ENCODE results near the gene TRPM2.

DNA sequence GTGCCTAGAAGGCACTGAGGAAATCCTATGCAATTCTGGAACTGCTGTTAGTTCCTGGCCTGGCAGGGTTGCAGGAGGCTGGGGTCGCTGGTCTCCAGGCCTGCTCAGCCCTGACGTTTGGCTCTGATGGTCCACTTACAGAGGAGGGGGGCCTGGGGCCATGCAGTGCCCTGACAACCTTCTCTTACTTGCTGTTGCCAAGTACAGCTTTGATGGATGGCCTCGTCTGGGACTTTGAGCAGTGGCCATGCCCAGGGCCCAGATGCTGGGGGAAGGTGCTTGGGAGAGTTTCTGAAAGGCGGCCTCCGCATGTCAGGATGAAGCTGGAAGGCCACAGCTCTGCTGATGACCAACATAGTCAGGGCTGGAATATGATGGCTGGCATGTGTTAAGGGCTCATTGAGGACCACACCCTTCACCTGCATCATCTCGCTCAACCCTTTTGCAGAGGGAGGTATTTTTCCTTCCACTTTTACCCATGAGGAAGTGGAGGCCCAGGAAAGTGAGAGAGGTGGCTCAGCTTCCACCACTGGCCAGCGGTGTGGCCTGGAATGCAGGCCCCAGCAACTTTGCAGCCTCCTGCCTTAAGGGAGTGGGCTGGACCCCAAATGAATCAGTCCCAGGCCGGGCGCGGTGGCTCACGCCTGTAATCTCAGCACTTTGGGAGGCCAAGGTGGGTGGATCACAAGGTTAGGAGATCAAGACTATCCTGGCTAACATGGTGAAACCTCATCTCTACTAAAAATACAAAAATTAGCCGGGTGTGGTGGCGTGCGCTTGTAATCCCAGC is 67.2 kb downstream of the TRPM2 start:
- TF ChIP-seq, protein P1, sequence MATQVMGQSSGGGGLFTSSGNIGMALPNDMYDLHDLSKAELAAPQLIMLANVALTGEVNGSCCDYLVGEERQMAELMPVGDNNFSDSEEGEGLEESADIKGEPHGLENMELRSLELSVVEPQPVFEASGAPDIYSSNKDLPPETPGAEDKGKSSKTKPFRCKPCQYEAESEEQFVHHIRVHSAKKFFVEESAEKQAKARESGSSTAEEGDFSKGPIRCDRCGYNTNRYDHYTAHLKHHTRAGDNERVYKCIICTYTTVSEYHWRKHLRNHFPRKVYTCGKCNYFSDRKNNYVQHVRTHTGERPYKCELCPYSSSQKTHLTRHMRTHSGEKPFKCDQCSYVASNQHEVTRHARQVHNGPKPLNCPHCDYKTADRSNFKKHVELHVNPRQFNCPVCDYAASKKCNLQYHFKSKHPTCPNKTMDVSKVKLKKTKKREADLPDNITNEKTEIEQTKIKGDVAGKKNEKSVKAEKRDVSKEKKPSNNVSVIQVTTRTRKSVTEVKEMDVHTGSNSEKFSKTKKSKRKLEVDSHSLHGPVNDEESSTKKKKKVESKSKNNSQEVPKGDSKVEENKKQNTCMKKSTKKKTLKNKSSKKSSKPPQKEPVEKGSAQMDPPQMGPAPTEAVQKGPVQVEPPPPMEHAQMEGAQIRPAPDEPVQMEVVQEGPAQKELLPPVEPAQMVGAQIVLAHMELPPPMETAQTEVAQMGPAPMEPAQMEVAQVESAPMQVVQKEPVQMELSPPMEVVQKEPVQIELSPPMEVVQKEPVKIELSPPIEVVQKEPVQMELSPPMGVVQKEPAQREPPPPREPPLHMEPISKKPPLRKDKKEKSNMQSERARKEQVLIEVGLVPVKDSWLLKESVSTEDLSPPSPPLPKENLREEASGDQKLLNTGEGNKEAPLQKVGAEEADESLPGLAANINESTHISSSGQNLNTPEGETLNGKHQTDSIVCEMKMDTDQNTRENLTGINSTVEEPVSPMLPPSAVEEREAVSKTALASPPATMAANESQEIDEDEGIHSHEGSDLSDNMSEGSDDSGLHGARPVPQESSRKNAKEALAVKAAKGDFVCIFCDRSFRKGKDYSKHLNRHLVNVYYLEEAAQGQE (IDR thresholded peaks at IDR 0.05; ENCODE audit: low read depth, low read length): no peak
- TF ChIP-seq CTCF (IDR thresholded peaks at IDR 0.05 in 2 of 3, conservative IDR thresholded peaks at IDR 0.05 in 1 of 3; ENCODE audit: control insufficient read depth in 2 of 3, extremely low read depth in 1 of 3, insufficient read depth in 1 of 3, low read depth in 3 of 3, low read length in 3 of 3): no peak
- TF ChIP-seq JUNB (IDR thresholded peaks at IDR 0.05): no peak
- no peak for TF ChIP-seq SMARCA5 (IDR thresholded peaks at IDR 0.05)
- TF ChIP-seq POLR2A (IDR thresholded peaks at IDR 0.05; ENCODE audit: low read depth, low read length): no peak
- TF ChIP-seq ZNF384 (IDR thresholded peaks at IDR 0.05; ENCODE audit: borderline replicate concordance, low read depth, low read length): no peak
- no peak for TF ChIP-seq NFIC (IDR thresholded peaks at IDR 0.05; ENCODE audit: low read depth, low read length)
- no peak for TF ChIP-seq HDGF (IDR thresholded peaks at IDR 0.05)
